Fibroblast of lung (primary cell): ENCODE measurements around the gene HOXB1.

Experiments
- EZH2 ChIP-seq: IDR thresholded peaks from 2 replicates; pipeline ENCODE4 v1.5.1; 2012; ENCODE audit warnings: low read length, control low read depth, mild to moderate bottlenecking; ENCODE audit errors: missing control alignments
- TF ChIP-seq, protein P1 (sequence below), 2 donors: IDR thresholded peaks in 1 of 2; conservative IDR thresholded peaks in 1 of 2; 1 replicate in 1 of 2; 2 replicates in 1 of 2; pipeline ENCODE4 v1.5.1; 2011 to 2012; ENCODE audit warnings: low read length in 2 of 2, control low read depth in 1 of 2, inconsistent platforms in 1 of 2, low read depth in 1 of 2, mild to moderate bottlenecking in 1 of 2

GRCh38 chr17:48564188-48565021 is 33.6 kb upstream of the HOXB1 start:
- TF ChIP-seq EZH2 = no peak
- TF ChIP-seq, protein P1, sequence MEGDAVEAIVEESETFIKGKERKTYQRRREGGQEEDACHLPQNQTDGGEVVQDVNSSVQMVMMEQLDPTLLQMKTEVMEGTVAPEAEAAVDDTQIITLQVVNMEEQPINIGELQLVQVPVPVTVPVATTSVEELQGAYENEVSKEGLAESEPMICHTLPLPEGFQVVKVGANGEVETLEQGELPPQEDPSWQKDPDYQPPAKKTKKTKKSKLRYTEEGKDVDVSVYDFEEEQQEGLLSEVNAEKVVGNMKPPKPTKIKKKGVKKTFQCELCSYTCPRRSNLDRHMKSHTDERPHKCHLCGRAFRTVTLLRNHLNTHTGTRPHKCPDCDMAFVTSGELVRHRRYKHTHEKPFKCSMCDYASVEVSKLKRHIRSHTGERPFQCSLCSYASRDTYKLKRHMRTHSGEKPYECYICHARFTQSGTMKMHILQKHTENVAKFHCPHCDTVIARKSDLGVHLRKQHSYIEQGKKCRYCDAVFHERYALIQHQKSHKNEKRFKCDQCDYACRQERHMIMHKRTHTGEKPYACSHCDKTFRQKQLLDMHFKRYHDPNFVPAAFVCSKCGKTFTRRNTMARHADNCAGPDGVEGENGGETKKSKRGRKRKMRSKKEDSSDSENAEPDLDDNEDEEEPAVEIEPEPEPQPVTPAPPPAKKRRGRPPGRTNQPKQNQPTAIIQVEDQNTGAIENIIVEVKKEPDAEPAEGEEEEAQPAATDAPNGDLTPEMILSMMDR (conservative IDR thresholded peaks at IDR 0.05 in 1 of 2, IDR thresholded peaks at IDR 0.05 in 1 of 2; ENCODE audit: low read depth in 1 of 2, low read length in 2 of 2) = no peak
